ENCODE results near the gene GALNT7.

GALNT7 gene

DNA sequence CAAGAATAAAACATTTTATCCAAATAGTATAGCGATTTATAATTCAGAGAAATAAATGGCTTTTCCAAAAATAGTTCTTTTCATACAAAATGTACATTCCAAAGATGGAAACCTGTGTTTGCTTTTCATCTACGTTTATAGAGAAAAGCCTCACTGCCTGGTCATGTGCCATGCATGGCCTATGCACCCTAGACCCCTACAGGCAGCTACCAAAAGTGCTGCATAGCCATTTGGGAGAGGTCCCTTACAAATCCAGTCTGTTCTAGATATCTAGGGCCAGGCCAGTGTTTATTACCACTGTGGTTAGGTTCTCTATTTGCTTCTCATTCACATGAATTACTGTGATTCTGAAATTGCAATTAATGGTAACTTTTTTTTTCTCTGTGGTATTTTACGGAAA is 148.4 kb downstream of the GALNT7 start:
- DNase-seq, result no peak

DNA sequence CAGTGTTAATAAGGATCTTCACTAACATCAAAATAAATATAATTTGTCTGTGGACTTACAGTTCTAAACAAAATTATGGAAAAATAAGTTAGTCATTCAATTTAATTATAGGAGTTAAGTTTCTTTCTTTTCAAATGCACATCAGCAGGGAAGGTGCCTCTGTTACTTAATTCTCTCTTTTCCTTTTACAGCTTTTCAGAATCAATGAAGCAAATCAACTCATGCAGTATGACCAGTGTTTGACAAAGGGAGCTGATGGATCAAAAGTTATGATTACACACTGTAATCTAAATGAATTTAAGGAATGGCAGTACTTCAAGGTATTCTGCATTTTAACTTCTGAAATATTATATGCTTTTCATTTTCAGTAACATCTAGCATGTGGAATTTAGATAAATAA is 149.6 kb downstream of the GALNT7 start:
- DNase-seq, result no peak

GRCh38 chr4:173318648-173319211 is 150.1 kb downstream of the GALNT7 start:
- peak; percentile 53 for DNase-seq

- peak; percentile 20 for DNase-seq
Measured at GRCh38 chr4:173319696-173320095, 151.1 kb downstream of the GALNT7 start.

GRCh38 chr4:173325007-173325736 is 156.6 kb downstream of the GALNT7 start:
- DNase-seq, result no peak

DNA sequence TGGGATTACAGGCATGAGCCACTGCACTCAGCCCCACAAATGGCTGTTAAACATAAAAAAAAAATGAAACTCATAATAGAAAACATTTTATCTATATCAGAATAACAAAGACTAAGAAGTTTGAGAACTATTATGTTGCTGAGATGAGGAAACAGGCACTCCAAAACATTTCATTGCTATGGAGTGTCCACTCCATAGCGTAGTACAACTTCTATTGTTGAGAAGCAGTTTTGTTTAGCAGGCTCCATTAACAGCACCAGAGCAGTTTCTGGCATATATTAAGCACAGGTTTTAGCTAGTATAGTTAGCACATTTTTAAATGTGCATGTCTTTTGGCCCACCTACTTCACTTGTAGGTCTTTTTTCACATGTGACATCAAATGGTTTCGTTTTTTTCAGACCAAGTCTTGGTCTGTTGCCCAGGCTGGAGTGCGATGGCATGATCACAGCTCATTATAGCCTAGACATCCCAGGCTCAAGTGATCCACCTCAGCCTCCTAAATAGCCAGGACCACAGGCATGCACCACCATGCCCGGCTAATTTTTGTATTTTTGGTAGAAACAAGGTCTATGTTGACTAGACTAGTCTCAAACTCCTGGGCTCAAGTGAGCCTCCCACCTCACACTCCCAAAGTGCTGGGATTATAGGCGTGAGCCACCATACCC is 159.8 kb downstream of the GALNT7 start:
- DNase-seq, result no peak

- no peak for DNase-seq
Measured at GRCh38 chr4:173330590-173330989, 162.0 kb downstream of the GALNT7 start.

DNA sequence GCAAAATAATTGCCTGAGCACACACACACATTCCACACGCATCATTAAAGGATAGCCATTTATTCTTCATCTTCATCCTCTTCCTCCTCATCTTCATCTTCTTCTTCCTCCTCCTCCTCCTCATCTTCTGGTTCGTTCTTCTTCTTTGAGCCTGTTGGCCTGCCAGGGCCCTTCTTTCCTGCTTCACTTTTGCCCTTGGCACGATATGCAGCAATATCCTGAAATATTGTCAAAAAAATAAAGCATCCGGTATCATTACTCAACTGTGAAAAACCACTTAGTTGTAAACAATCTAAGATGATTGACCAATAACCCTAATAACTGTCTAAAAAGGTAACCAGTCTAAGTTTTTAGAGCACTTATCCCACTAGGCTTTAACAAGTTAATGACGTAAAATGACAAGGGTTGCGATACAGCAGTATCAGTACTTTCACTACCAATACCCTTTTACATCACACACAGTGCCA is 163.4 kb downstream of the GALNT7 start:
- DNase-seq, result no peak

- DNase-seq, result no peak
Measured at GRCh38 chr4:173332963-173333657, 164.5 kb downstream of the GALNT7 start.

- peak; percentile 17 for DNase-seq
Measured at GRCh38 chr4:173333658-173334084, 165.1 kb downstream of the GALNT7 start.

GRCh38 chr4:173334085-173334890 is 165.7 kb downstream of the GALNT7 start, which contains the start of gene HMGB2:
Gene HMGB2 (minus strand): TSS chr4:173334358. CDS start chr4:173333649, 709 bp downstream.
- peak; percentile 100 for DNase-seq

GRCh38 chr4:173334891-173335752 is 166.5 kb downstream of the GALNT7 start:
- peak; percentile 74 for DNase-seq

- no peak for DNase-seq
Measured at GRCh38 chr4:173337463-173337862, 168.9 kb downstream of the GALNT7 start.

- no peak for DNase-seq
Measured at GRCh38 chr4:173343832-173344397, 175.3 kb downstream of the GALNT7 start.

GRCh38 chr4:173345648-173346047 is 177.0 kb downstream of the GALNT7 start:
- no peak for DNase-seq

- DNase-seq, result peak; percentile 89
Measured at GRCh38 chr4:173346074-173346473, 177.5 kb downstream of the GALNT7 start.

DNA sequence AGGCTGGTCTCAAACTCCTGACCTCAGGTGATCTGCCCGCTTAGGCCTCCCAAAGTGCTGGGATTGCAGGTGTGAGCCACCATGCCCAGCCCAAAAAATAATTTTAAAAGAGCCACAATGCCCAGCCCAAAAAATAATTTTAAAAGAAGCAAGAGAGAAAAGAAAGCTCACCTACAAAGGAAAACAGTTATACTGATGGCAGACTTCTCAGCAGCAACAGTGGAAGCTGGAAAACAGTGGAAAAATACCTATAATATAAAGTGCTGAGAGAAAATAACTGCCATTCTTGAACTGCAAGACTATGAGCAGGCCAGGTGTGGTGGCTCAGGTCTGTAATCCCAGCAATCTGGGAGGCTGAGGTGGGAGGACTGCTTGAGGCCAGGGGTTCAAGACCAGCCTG is 178.9 kb downstream of the GALNT7 start:
- no peak for DNase-seq

DNA sequence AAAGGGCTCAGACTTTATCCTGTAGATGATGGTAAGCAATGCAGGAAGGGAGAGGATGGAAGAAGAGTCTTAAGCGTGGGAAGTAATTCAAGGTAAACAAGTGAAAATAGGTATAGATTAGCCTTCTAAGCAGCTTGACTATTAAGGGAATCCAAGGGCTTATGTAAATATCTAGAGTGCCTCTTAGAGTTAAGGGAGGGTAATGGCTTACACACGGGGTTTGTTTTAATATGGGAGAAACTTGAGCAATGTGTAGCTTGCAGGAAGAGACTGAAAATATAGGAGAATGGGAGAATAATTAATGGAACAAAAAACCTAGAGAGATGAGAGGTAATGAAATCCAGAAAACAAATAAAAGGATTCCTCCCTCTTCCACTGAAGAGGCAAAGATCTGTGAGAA is 189.3 kb downstream of the GALNT7 start:
- DNase-seq, result no peak

GRCh38 chr4:173360587-173361221 is 192.1 kb downstream of the GALNT7 start:
- peak; percentile 13 for DNase-seq

GRCh38 chr4:173362666-173363065 is 194.1 kb downstream of the GALNT7 start:
- no peak for DNase-seq
